Keratinocyte (primary cell): ENCODE data around the gene SCUBE1. TPM values are rescaled to one million over a fixed set of nuclear protein-coding genes. Genes with fewer than 3 reads are reported as not detected.

Experiments
- DNase-seq: peaks from one replicate; pipeline ENCODE4 v3.0.0-alpha.2; 2011; ENCODE audit warnings: low read depth, missing footprints, low spot score
- FAIRE-seq: peaks from 2 replicates; lab custom pipeline; 2011; peaks lifted over from hg19 to GRCh38; lab: Jason Lieb, UNC
- H2AFZ ChIP-seq: 2 replicates; pipeline ENCODE4 v1.6.0; 2012; ENCODE audit warnings: low read length, control low read depth, inconsistent platforms; ENCODE audit not compliant: control insufficient read depth
- H3K27ac ChIP-seq: 2 replicates; pipeline ENCODE4 v1.5.1; 2011; ENCODE audit warnings: low read length; ENCODE audit not compliant: control insufficient read depth, insufficient read depth
- H3K27me3 ChIP-seq: 3 replicates; pipeline ENCODE4 v1.6.0; 2011; ENCODE audit warnings: low read length; ENCODE audit not compliant: control insufficient read depth, insufficient read depth; ENCODE audit errors: extremely low read depth
- H3K36me3 ChIP-seq, 2 experiments: 2 replicates in 1 of 2; 3 replicates in 1 of 2; pipeline ENCODE4 v1.5.1; 2011; ENCODE audit warnings: low read length in 2 of 2, mild to moderate bottlenecking in 1 of 2; ENCODE audit not compliant: control insufficient read depth in 2 of 2, insufficient read depth in 2 of 2; ENCODE audit errors: extremely low read depth in 1 of 2
- H3K4me1 ChIP-seq: 3 replicates; pipeline ENCODE4 v1.5.1; 2011; ENCODE audit warnings: low read length; ENCODE audit not compliant: control insufficient read depth, insufficient read depth; ENCODE audit errors: extremely low read depth
- H3K4me2 ChIP-seq: 3 replicates; pipeline ENCODE4 v1.6.0; 2011; ENCODE audit warnings: low read depth, low read length; ENCODE audit not compliant: control insufficient read depth, insufficient read depth; ENCODE audit errors: extremely low read depth
- H3K4me3 ChIP-seq, 3 experiments: fragments of 200-600 bp in 1 of 3; sonication (generic) in 1 of 3; 2 replicates in 2 of 3; 3 replicates in 1 of 3; pipeline ENCODE4 v1.5.1; 2011 to 2016; ENCODE audit warnings: low read length in 3 of 3, mild to moderate bottlenecking in 3 of 3, control low read depth in 2 of 3, inconsistent platforms in 1 of 3, low read depth in 1 of 3, mixed read lengths in 1 of 3, mixed run types in 1 of 3, moderate library complexity in 1 of 3; ENCODE audit not compliant: control insufficient read depth in 2 of 3, insufficient read depth in 2 of 3; ENCODE audit errors: extremely low read depth in 1 of 3
- H3K79me2 ChIP-seq: 2 replicates; pipeline ENCODE4 v1.6.0; 2012; ENCODE audit warnings: low read length; ENCODE audit not compliant: control insufficient read depth, insufficient read depth
- H3K9ac ChIP-seq: 3 replicates; pipeline ENCODE4 v1.6.0; 2011; ENCODE audit warnings: low read length; ENCODE audit not compliant: control insufficient read depth, insufficient read depth; ENCODE audit errors: extremely low read depth
- H3K9me1 ChIP-seq: 3 replicates; pipeline ENCODE4 v1.6.0; 2011; ENCODE audit warnings: low read length; ENCODE audit not compliant: control insufficient read depth, insufficient read depth; ENCODE audit errors: extremely low read depth
- H3K9me3 ChIP-seq: 2 replicates; pipeline ENCODE4 v1.5.1; 2012; ENCODE audit warnings: low read depth, low read length; ENCODE audit not compliant: control insufficient read depth
- H4K20me1 ChIP-seq: 3 replicates; pipeline ENCODE4 v1.6.0; 2011; ENCODE audit warnings: low read length; ENCODE audit not compliant: control insufficient read depth, insufficient read depth; ENCODE audit errors: extremely low read depth
- EZH2 ChIP-seq: IDR thresholded peaks from one replicate; pipeline ENCODE4 v1.6.1; 2012; ENCODE audit warnings: inconsistent platforms, mild to moderate bottlenecking, low read length, moderate library complexity
- dilution Hi-C: fragments of 300-500 bp; cut with MboI; formaldehyde crosslinking; loops from one replicate; pipeline ENCODE4 v1.7.0; 2020; ENCODE audit warnings: low sequenced_read_pairs; ENCODE audit not compliant: extremely low pct_ligation_motif_present
- polyA plus RNA-seq, 5 experiments: library from polyadenylated mRNA; depleted of rRNA in 3 of 5; stranded (reverse) in 3 of 5; stranded (forward) in 1 of 5; unstranded in 1 of 5; fragments of >200 nt; gene quantifications; 1 replicate in 1 of 5; 2 replicates in 3 of 5; 3 replicates in 1 of 5; pipeline versions ENCODE4 v1.2.1 to v1.2.3, GENCODE V29; 2011 to 2012; ENCODE audit warnings: missing spikeins in 2 of 5, low read depth in 1 of 5, low replicate concordance in 1 of 5
- TF ChIP-seq, protein P1 (sequence below), 3 experiments: IDR thresholded peaks in 1 of 3; conservative IDR thresholded peaks in 1 of 3; optimal IDR thresholded peaks in 1 of 3; 2 replicates in 2 of 3; 3 replicates in 1 of 3; pipeline versions ENCODE3 to v1.5.1; 2011; ENCODE audit warnings: low read length in 3 of 3, mild to moderate bottlenecking in 3 of 3, moderate library complexity in 2 of 3, control low read depth in 1 of 3, inconsistent platforms in 1 of 3; ENCODE audit not compliant: insufficient read depth in 2 of 3; ENCODE audit errors: extremely low read depth in 1 of 3

Gene SCUBE1
- polyA plus RNA-seq, 1 donor (not counting 4 experiments of a cell fraction or from before 2014, with no cell fraction given) = not detected

DNA sequence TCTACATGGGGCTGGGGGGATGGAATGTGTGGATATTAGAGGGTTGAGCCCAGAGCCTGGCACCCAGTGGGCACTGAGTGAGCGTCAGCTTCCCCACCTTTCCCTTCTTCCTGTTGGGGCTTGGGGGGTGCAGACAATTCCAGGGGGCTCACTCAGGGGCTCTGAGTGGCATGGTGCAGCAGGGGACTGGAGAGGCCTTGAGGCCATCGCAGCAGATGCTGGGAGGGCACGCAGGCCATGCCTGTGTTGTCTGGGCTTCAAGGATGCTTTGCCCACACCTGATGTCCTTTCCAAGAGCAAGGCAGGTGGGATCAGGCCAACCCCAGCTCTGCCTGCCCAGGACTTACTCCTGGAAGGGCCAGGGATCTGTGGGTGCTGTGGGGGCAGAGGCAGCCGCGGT, 145.0 kb downstream of the SCUBE1 start:
- Histone ChIP-seq H3K4me1 (no peaks in the 10 kb centered on the region), H2AFZ (no peak overlapping the region), H3K27me3 (peaks cover 14% of the 10 kb centered on the region), H3K4me3 (no peak overlapping the region), H4K20me1 (no peaks in the 10 kb centered on the region), H3K4me2 (no peak overlapping the region), H3K9ac (no peak overlapping the region), H3K27ac (no peak overlapping the region), H3K9me1 (no peaks in the 10 kb centered on the region), H3K79me2 (no peaks in the 10 kb centered on the region), H3K36me3 (no peaks in the 10 kb centered on the region), H3K9me3 (no peaks in the 10 kb centered on the region)
- DNase-seq (no peak), FAIRE-seq (no peak)
- TF ChIP-seq EZH2 = no peak
- TF ChIP-seq, protein P1, sequence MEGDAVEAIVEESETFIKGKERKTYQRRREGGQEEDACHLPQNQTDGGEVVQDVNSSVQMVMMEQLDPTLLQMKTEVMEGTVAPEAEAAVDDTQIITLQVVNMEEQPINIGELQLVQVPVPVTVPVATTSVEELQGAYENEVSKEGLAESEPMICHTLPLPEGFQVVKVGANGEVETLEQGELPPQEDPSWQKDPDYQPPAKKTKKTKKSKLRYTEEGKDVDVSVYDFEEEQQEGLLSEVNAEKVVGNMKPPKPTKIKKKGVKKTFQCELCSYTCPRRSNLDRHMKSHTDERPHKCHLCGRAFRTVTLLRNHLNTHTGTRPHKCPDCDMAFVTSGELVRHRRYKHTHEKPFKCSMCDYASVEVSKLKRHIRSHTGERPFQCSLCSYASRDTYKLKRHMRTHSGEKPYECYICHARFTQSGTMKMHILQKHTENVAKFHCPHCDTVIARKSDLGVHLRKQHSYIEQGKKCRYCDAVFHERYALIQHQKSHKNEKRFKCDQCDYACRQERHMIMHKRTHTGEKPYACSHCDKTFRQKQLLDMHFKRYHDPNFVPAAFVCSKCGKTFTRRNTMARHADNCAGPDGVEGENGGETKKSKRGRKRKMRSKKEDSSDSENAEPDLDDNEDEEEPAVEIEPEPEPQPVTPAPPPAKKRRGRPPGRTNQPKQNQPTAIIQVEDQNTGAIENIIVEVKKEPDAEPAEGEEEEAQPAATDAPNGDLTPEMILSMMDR (optimal IDR thresholded peaks at IDR 0.05 in 1 of 3, IDR thresholded peaks at IDR 0.05 in 1 of 3, conservative IDR thresholded peaks at IDR 0.05 in 1 of 3; ENCODE audit: extremely low read depth in 1 of 3, insufficient read depth in 2 of 3, low read length in 3 of 3) = no peak
- dilution Hi-C loops = no loop called here

DNA sequence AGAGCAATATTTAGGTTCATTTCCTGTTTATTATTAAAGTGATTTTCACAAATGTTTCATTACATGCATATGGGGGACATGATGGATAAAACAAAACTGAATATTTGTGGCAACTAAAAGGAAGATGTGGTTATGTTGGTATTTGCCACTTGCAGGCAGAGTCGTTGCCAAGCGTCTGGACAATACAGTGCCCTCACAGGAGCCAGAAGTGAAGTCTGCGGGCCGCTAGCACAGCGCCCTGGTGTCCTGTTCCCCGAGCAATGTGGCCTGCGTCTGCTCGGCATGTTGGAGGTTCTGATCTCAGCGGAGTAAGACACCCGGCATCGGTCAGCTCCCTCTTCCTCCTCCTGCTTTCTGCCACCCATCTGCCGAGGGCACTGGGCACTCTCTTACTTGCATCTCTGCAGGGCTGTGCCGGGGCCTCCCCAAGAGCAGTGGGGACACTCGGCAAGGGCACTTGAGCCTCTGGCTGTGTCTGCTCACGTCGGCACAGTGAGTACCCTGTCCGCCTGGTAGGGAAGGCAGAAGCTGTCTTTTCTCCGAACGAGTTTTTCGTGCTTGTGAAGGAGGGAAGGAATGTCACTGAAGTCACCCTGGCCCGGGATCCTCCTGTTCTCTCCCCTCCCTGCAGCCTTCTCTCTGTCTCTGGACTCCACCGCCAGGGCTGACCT, 145.8 kb downstream of the SCUBE1 start:
- Histone ChIP-seq H2AFZ (no peak overlapping the region), H3K9me3 (no peaks in the 10 kb centered on the region), H3K4me2 (no peak overlapping the region), H3K4me3 (no peak overlapping the region), H3K27ac (no peak overlapping the region), H3K27me3 (peaks cover 14% of the 10 kb centered on the region), H4K20me1 (no peaks in the 10 kb centered on the region), H3K9me1 (no peaks in the 10 kb centered on the region), H3K79me2 (no peaks in the 10 kb centered on the region), H3K9ac (no peak overlapping the region), H3K4me1 (no peaks in the 10 kb centered on the region), H3K36me3 (no peaks in the 10 kb centered on the region)
- TF ChIP-seq, protein P1 (optimal IDR thresholded peaks at IDR 0.05 in 1 of 3, IDR thresholded peaks at IDR 0.05 in 1 of 3, conservative IDR thresholded peaks at IDR 0.05 in 1 of 3; ENCODE audit: extremely low read depth in 1 of 3, insufficient read depth in 2 of 3, low read length in 3 of 3) = no peak
- no peak for TF ChIP-seq EZH2
- FAIRE-seq (no peak), DNase-seq (no peak)
- dilution Hi-C loops = no loop called here
